VCaP (cell line): ENCODE results near the gene TANGO2.

Experiments used
- H3K27ac ChIP-seq: fragments of 450-650 bp; 2 replicates; pipeline ENCODE4 v1.5.1; 2017
- TF ChIP-seq, protein P1 (sequence below): fragments of 450-650 bp; conservative IDR thresholded peaks from 2 replicates; pipeline ENCODE4 v1.5.1; 2017; ENCODE audit warnings: mild to moderate bottlenecking, moderate library complexity

TANGO2 gene

DNA sequence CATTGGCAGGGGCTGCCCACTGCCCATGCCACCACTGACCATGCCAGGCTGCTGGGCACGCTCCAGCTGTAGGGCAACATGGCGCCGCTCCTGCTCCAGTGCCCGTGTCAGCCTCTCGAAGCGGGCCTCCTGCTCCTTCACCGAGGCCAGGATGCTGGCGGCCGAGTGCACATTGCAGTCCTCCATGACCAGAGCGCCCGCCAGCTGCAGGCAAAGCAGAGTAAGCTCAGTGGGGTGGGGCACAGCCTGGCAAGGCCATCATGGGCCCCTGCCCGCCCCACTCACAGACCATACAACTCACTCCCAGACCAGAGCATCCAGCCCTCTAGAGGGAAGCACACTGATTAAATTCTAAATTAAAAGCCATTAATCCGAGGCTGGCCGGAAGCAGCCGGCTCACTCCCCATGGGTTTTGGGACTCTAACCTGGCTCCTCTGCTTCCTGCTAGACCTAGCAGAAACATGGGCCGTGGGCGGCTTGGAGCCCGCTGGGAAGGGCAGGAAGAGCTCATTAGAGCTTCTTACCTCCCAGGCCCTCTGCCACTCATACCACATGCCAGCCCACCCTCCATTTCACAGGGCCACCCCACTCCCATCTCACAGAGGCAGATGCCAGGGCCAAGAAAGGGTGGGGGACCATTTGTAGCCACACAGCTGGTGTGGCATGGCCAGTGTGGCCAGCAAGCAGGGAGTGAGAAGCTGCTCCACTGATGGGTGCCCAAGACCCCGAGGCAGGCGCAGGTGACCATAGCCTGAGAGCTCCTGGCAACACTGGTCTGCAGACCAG lies 30.1 kb upstream of the TANGO2 start:
- TF ChIP-seq, protein P1, sequence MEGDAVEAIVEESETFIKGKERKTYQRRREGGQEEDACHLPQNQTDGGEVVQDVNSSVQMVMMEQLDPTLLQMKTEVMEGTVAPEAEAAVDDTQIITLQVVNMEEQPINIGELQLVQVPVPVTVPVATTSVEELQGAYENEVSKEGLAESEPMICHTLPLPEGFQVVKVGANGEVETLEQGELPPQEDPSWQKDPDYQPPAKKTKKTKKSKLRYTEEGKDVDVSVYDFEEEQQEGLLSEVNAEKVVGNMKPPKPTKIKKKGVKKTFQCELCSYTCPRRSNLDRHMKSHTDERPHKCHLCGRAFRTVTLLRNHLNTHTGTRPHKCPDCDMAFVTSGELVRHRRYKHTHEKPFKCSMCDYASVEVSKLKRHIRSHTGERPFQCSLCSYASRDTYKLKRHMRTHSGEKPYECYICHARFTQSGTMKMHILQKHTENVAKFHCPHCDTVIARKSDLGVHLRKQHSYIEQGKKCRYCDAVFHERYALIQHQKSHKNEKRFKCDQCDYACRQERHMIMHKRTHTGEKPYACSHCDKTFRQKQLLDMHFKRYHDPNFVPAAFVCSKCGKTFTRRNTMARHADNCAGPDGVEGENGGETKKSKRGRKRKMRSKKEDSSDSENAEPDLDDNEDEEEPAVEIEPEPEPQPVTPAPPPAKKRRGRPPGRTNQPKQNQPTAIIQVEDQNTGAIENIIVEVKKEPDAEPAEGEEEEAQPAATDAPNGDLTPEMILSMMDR: no peak
- no peak overlapping the region; the same call in 1 of the 2 replicates for H3K27ac ChIP-seq

- H3K27ac ChIP-seq: no peak overlapping the region; the same call in 1 of the 2 replicates
- TF ChIP-seq, protein P1: no peak
Observed at GRCh38 chr22:19991395-19991644, 29.6 kb upstream of the TANGO2 start.

GRCh38 chr22:19991645-19992451 lies 29.1 kb upstream of the TANGO2 start:
- TF ChIP-seq, protein P1: no peak
- no peak overlapping the region; the same call in 1 of the 2 replicates for H3K27ac ChIP-seq

- TF ChIP-seq, protein P1: no peak
Observed at GRCh38 chr22:19992481-19992911, 28.4 kb upstream of the TANGO2 start.

DNA sequence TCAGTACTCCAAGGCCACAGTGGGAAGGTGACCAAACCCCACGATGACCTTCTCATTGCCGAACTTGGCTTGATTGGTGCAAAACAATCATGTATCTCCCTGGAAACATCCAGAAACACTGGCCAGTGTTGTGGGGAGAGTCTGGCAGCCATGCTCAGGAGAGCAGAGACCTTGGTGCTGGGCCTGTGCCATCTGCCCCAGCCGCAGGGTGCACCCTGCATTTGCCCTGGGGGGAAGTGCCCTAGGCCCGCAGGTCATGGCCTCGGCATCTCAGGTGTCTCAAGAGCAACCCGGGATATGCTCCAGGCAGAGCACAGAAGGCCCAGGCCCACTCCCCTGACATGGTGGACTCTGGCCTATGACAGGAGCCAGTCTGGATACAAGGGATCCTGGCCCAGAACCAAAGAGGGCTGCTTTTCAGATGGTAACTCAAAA lies 28.0 kb upstream of the TANGO2 start:
- TF ChIP-seq, protein P1: no peak
- no peak overlapping the region for H3K27ac ChIP-seq

More at GRCh38 chr22:19992481-19992911, 28.4 kb upstream of the TANGO2 start:
- H3K27ac ChIP-seq: no peak overlapping the region

DNA sequence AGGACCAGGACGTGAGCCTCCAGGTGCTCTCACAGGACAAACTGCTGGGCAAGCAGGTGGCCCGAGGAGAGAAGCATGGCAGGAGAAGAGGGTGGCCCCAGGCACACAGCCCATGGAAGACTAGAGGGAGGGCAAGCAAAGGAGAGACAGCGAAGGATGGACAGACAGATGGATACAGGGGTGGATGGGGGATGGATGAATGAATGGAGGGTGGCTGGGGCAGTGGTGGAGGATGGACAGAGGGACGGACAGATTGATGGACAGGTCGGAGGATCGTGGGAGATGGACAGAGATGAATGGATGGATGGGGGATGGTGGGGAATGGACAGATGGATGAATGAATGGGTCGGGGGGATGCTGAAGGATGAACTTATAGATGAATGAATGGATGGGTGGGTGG lies 27.0 kb upstream of the TANGO2 start:
- TF ChIP-seq, protein P1: no peak
- no peak overlapping the region for H3K27ac ChIP-seq

- TF ChIP-seq, protein P1: no peak
- H3K27ac ChIP-seq: no peak overlapping the region
Observed at GRCh38 chr22:19994851-19995610, 25.9 kb upstream of the TANGO2 start.
